GM11168 (cell line): ENCODE measurements around the gene OPHN1.
"Not testable (repeated sequence)": the region's sequence is repeated elsewhere in the genome, so short reads cannot be mapped to it uniquely, and the experiment has no call there.

Experiments
- in situ Hi-C: fragments of 300-500 bp; cut with MboI; formaldehyde crosslinking; loops from one replicate; pipeline ENCODE4 v1.12.0; 2022; ENCODE audit warnings: low sequenced_read_pairs; ENCODE audit not compliant: unreplicated experiment

OPHN1 gene

DNA sequence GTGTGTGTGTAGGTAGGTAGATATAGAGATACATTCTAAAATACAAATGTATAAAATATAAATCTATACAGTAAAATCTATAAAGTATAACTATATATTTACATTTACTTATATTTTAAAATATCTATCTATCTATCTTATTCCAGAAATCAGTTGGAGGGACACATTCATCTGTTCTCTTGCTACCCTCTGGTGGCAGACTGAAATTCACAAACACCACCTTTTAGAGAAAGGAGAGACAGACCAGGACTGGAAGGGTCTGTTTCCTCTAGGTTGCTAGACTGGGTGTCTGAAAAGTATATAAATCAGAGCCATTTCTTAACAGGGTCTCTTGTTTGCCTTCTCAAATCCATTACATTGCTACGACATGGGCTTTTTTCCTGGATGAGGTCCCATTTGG lies 343.0 kb downstream of the OPHN1 start:
- in situ Hi-C loops, result no loop called here

DNA sequence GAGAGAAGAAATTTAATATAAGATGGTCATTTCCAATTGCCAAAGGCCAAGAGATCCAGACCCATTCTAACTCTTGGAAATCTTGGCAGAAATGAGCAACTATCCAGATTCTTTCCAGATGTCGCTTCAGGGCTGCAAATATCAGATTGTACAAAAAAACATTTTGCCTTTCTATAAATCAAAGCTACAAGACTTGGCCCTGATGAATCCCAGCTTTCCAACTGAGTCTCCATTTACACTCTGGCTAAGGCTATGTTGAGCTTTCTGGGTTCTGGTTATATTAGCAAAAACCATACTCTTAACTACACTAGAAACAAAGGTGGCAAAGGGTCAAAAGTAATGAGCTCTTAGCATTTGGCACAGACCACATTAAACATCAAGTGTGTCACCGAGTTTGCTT lies 345.8 kb downstream of the OPHN1 start:
- in situ Hi-C loops, result no loop called here

DNA sequence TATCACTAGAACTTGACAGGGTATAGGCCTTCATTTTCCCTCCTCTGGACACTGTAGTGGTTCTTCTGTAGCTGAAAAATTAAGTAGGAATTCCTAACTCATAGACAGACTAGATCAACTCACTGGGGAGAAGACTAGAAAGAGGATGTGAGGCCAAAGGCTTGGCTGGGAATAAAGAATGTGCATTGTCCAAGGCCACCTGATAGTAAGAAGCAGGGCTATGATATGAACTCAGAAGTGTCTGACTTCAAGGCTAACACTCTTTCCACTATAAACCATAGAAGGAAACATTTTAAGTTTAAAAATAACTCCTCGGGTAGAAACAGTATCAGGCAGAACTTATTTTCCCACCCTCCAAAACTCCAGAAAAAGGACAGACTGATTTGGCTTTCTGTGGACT lies 346.6 kb downstream of the OPHN1 start:
- in situ Hi-C loops, result no loop called here

DNA sequence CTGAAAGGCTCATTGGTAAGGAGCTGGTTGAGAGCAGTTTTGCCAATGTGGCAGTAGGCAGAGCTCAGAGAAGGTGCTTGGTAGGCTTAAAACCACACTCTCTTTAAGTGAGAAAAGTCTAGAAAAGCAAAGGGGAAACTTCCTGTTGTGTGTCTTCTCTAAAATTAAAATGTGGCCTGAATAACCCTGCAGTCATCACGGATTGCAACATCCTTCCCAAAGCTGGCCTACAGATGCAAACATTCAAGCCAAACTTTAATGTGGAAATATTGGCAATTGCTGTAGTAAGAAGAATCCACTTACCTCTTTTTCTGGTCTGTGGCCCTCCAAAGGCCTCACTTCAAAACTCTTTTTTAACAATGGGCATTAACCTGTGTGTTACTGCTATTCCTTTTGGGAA lies 348.5 kb downstream of the OPHN1 start:
- in situ Hi-C loops, result no loop called here

DNA sequence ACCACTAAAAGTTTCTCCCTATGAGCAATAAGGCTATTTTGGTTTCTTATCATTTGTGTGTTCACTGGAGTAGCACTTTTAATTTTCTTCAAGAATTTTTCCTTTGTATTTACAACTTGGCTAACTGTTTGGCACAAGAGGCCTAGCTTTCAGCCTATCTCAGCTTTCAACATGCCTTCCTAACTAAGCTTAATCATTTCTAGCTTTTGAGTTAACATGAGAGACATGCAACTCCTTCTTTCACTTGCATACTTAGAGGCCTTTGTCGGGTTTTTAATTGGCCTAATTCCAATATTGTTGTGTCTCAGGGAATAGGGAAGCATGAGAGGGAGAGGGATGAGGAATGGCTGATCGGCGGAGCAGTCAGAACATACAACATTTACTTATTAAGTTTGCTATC lies 349.8 kb downstream of the OPHN1 start:
- in situ Hi-C loops, result no loop called here

DNA sequence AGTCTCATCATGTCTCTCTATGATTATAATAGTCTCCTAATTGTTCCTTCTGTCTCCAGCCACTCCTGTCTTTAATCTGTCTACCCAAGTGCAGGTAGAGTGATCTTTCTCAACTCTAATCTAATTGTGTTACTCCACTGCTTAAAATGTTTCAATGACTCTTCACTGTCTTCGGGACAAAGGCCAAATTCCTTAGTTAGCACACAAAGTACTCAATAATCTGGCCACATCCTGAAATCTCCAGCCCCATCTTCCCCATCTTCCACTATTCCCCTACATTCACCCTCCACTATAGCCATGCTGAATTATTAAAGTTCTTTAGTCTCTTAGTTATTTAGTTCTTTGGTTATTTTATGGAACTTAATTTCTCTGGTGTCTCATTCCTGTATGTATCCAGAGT lies 353.3 kb downstream of the OPHN1 start:
- in situ Hi-C loops, result no loop called here

DNA sequence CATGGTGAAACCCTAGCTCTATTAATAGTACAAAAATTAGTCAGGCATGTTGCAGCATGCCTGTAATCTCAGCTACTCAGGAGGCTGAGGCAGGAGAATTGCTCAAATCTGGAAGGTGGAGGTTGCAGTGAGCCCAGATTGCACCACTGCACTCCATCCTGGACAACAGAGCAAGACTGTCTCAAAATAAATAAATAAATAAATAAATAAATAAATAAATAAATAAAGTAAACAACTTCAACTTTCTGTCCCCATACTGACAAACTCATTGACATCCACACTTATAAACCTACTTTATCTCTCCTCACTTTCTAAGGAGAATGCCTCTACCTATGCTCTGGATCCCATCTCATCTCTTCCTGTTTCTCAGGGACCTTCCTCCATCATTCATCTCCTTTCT lies 354.5 kb downstream of the OPHN1 start:
- in situ Hi-C loops, result not testable (repeated sequence)

DNA sequence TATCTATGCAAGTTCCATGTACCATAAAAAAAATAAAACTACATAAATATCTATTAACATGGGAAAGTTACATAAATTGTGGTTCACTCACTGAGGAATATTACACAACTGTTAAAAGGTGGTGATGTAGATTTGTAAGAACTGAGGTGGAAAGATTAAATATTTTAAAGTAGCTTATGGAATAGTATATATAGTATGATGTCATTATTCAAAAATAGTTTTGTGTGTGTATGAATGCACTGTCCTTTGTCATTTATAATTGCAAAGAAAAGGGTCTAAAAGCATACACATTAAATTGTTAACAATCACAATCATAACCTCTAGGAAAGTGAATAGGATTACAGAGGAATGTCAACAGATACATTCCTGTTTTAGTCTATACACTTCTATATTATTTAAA lies 355.9 kb downstream of the OPHN1 start:
- in situ Hi-C loops, result no loop called here

DNA sequence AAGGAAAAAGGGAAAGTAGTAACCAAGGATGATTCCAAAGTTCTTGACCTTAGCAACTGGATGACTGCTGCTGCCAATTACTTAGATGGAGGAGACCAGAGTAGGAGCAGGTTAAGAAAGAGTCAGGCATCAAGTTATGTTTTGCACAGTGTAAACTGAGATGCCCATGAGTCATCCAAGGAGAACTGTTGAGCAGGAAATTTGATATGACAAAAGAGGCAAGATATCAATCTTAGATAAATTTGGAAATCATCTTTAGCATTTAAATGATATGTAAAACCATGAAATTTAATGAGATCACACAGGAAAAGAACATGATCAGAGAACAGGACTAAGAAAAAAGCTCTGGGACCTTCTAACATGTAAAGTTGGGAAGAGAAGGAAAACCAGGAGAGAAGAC lies 361.3 kb downstream of the OPHN1 start:
- in situ Hi-C loops, result no loop called here

DNA sequence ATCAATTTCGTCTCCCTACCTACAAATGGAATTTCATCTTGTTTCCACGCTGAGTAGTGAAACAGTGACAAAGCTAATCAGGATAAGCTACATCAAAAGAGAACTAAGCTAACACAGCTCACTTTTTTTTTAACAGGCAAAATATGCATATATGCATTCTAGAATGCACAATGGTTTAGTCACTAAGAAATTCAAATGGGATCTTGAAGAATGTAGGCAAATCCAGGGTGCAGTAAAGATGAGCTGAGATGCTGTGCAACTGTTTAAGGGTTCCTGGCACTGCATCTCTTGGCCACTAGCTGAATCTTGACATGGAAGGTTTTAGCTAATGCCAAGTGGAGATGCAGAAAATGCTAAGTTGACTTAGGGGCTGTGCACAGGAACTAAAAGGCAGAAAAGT lies 363.2 kb downstream of the OPHN1 start:
- in situ Hi-C loops, result not testable (repeated sequence)

DNA sequence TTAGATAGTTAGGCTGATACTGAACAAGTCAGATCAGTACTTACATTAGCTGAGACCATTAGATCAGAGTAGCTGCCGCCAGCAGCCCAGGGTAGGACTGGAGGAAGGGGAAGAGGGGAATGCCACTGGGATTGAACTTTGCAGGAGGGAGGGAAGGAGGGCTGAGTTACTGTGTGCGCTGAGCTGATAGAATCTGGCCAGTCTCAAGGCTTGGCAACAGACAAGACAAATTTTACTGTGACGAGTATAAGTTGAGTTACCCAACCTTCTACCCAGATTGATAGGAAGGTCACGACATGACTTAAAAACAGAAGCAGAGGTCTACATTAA lies 372.1 kb downstream of the OPHN1 start:
- in situ Hi-C loops, result no loop called here

DNA sequence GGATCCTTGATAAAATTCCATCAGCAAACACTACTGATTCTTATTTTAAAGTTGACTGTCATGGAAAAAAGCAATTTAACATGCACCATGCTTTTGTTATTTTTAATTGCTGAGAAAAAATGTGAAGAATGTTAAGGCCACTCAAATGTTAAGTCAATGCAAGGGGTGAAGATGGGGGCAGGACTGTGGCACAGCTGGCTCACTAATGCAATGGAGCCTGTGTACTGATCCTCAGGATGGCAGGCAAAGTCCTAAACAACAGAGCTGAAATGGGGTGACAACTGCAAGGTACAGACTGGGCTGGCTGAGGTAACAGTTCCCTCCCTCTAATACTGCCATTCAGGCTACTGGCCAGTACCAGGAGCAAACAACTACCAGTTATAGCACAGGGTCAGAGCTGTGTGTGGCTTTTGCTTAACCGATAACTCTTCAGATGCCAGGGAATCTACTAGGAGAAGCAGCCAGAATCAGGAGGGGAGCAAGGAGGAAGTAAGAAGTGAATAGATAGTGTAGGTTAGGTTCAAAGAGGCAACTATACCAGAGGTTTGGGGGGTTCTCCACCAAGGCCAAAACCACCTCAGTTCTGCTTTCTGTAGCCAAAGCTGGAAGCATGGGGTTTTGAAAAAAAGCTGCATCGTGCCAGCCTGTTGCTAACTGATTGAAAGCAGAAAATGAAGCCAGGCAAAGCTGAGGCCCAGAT lies 372.6 kb downstream of the OPHN1 start:
- in situ Hi-C loops, result no loop called here

DNA sequence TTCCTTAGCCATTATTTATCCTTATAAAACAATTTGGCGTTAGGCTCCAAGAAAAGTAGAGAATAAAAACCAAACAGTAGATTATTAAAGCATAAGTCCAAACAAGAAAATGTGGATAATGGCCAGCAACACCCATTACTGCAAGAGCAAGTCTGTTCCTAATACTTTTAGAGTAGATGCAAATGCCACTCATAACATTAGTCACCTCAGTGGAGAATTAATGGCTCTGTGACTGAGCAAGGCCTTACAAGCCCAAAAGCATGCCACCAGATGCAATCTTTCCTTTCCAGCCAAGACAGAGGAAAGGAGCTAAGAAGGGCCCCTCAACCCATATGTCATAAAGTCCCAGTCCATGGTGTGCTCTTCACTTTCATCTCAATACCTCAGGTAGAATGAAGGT lies 373.8 kb downstream of the OPHN1 start:
- in situ Hi-C loops, result no loop called here

DNA sequence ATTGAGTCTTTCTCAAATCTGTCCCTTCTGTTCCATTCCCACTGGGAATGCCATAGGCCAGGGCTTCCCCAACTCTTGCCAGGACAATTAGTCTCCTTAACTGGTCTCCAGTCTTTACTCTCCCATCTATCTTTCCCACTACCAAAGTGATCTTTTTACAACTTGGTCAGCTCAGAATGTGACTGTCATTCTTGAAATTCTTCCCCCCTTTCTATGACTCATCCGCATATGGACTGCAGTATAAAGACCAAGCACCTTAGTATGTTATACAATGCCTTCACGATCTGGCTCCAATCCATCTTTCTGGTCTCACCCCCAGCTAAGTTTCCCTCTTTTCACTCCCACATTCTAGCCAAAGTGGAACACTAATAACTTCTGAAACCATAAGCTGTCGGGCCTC lies 383.8 kb downstream of the OPHN1 start:
- in situ Hi-C loops, result no loop called here

DNA sequence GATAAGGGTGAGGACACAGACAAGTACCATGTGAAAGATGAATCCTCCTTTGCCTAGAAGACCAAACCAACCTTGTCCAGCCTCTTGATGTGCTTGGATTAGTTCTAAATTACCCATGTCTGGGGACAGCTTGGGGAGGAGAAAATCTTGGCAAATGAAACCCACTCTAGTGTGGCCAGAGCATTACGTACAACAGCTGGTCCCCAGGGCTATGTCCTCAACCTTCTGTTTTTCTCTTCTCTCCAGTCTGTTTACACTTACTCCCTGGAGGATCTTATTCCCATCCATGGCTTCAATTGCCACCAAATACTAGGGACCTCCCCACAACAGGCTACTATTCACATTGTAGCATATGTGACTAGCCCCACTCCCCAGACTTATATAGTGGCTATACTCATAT lies 384.5 kb downstream of the OPHN1 start:
- in situ Hi-C loops, result no loop called here

DNA sequence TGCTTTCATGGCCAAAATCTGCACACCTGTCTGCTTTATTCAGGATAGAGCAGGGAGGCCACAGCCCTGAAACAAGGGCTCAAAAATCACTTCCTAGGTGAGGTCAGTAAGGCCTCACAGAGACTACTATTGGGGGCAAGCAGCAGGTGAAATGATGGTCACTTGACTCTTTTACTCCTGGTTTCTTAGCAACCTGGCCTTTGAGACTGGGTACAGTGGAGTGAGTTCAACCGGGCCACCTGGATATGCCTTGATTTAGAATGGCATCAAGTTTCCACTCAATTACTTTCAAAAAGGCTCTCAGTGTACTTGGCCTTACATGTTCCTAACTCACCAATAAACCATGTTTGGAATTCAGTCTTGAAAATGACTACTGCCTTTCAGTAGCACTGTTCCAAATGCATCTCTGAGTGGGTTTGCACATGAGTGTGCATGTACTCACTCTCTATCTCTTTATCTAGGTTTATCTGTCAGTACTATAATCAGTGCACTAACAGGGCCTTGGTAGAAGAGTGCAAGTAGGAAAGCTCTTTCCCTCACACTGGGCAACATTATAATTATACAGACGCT lies 388.2 kb downstream of the OPHN1 start:
- in situ Hi-C loops, result no loop called here

DNA sequence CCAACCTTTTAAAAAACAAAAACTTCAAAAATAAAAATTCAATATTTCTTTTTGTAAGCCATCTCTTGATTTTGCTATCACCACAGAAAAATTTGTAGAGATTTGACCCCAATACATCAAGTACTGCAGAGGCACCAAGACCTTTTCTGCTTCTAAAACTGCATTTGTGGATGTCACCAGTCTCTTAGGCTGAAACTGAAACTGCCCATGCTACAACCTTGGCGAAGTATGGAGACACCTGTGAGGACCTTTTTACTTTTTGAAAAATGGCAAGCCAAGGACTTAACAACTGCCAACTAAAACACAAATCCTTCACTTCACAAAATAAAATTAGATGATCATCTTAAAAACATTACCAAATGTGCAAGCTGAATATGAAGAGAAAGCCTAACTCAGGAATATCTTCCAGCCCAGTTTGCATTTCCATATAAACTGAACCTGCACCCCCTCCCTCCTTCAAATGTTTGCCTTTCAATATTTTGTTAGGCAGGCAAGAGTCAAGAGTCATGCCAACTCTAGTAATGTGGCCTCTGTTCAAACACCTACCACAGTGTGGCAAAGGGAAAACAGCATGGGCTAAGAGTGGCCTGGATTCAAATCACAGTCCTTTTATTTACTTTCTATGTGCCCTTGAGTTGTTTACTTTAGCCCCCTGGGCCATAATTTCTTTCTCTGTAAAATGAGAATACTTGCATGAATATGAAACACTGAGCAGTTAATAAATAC lies 389.4 kb downstream of the OPHN1 start:
- in situ Hi-C loops, result no loop called here

DNA sequence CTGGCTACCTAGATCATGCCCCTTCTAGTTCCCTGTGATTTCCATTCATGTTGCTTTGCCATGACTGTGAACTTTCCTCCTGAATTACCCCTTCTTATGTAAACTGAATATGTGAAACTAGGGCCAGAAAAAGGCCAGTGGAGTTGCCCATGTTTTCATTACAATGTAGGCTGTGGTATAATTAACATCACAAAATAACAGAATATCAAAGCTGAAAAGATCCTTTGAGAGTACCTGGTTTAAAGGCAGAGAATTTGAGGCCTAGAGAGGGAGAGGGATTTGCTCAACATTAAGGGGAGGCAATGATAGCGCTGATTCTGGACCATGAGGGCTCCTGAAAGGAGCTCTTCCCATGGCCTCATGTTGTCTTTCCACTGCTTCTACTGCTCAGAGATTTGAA lies 392.2 kb downstream of the OPHN1 start:
- in situ Hi-C loops, result no loop called here

DNA sequence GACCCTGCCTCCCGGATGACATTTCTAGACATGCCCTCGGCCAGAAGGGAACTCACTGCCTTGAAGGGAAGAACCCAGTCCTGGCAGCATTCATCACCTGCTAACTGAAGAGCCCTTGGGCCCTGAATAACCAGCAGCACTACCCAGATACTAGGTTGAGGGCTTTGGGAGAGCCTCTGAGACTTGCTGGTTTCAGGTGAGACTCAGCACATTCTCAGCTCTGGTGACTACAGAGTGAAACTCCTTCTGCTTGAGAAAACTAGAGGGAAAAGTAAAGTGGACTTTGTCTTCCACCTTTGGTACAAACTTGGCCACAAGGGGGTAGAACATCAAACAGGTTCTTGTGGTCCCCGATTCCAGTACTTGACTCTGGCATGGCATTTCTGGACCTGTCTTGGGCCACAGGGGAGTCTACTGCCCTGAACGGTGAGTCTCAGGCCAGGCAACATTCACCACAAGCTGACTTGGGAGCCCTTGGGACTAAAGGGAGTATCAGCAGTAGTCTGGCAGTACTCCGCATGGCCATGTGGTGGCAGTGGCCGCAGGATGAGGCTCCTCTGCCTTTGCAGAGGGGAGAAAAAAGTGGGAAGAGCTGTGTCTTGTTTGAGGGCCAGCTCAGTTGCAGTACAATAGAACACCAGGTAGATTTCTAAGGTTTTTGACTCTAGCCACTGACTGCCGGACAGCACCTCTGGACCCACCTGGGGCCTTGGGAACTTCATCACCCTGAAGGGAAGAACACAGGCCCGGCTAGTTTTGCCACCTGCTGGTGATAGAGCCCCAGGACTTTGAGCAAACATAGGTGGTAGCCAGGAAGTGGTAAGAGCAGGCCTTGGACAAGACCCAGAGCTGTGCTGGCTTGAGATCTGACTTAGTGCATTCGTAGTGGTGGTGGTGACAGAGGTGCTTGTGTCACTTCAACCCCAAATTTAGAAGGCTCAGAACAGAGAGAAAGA lies 414.8 kb downstream of the OPHN1 start:
- in situ Hi-C loops, result no loop called here

DNA sequence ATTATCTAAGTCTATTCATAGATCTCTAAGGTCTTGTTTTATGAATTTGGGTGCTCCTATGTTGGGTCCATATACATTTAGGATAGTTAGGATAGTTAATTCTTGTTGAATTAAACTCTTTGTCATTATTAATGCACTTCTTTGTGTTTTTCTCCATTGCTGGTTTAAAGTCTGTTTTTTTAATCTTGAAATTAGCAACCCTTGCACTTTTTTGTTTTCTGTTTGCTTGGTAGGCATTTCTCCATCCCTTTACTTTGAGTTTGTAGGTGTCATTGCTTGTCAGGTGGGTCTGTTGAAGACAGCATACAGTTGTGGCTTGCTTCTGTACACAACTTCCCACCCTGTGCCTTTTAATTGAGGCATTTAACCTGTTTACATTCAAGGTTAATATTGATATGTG lies 434.8 kb downstream of the OPHN1 start:
- in situ Hi-C loops, result no loop called here
